ENCODE results near the gene TMCO2. TPM values are rescaled to one million over a fixed set of nuclear protein-coding genes. Genes with fewer than 3 reads are reported as not detected.

TMCO2 gene
- total RNA-seq, 1 donor from 2014 or later, result not detected

GRCh38 chr1:40272653-40273213 lies 25.0 kb downstream of the TMCO2 start:
- TF ChIP-seq POLR2A (IDR thresholded peaks at IDR 0.05) (no peak), POLR2AphosphoS5 (IDR thresholded peaks at IDR 0.05; ENCODE audit: insufficient read depth in 1 of 2, low read depth in 1 of 2) (no peak)
- no peaks in the 10 kb centered on the region for H3K4me1 ChIP-seq
- no peak for DNase-seq (ENCODE audit: extremely low spot score in 2 of 2)
- H3K27me3 ChIP-seq, result no peaks in the 10 kb centered on the region
- H3K27ac ChIP-seq, result no peak overlapping the region
- intact Hi-C loops (cut with DNase I), result no loop called here
- H3K36me3 ChIP-seq, result peaks cover 0 to 53% of the 10 kb centered on the region in 2 donors
- no peaks in the 10 kb centered on the region for H3K9me3 ChIP-seq
- H3K4me3 ChIP-seq, result no peak overlapping the region

DNA sequence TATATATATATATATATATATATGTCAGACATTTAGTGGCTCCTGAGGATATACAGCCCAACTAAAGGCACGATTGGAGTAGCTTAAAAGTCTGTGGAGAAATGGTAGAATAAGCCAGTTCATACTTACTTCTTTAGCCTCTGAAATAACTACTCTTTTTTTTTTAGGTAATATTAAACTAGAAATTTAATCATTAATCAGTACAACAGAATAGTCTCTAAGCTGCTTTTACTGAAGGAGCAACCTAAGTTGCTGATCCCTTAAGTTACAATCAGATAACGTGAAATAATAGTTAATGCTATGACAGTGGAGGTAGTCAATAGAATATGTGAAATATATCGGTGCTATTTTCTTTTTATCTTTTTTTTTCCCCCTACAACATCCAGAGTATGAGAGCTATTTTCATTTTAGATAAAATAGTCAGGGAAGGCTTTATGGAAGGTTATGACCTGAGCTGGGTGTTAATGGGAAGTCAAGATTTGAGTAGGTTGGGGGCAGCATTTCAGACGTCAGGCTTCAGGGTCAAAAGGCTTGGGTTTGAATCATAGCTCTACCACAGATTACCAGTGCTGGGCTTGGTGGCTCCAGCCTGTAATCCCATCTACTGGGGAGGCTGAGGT lies 25.9 kb downstream of the TMCO2 start:
- intact Hi-C loops (cut with DNase I), result no loop called here
- no peaks in the 10 kb centered on the region for H3K27me3 ChIP-seq
- H3K4me1 ChIP-seq, result no peaks in the 10 kb centered on the region
- peaks cover 0 to 53% of the 10 kb centered on the region in 2 donors for H3K36me3 ChIP-seq
- DNase-seq (ENCODE audit: extremely low spot score in 2 of 2), result no peak
- no peak overlapping the region for H3K4me3 ChIP-seq
- no peaks in the 10 kb centered on the region for H3K9me3 ChIP-seq
- TF ChIP-seq, protein P1, sequence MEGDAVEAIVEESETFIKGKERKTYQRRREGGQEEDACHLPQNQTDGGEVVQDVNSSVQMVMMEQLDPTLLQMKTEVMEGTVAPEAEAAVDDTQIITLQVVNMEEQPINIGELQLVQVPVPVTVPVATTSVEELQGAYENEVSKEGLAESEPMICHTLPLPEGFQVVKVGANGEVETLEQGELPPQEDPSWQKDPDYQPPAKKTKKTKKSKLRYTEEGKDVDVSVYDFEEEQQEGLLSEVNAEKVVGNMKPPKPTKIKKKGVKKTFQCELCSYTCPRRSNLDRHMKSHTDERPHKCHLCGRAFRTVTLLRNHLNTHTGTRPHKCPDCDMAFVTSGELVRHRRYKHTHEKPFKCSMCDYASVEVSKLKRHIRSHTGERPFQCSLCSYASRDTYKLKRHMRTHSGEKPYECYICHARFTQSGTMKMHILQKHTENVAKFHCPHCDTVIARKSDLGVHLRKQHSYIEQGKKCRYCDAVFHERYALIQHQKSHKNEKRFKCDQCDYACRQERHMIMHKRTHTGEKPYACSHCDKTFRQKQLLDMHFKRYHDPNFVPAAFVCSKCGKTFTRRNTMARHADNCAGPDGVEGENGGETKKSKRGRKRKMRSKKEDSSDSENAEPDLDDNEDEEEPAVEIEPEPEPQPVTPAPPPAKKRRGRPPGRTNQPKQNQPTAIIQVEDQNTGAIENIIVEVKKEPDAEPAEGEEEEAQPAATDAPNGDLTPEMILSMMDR (IDR thresholded peaks at IDR 0.05), result no peak
- TF ChIP-seq POLR2AphosphoS5 (IDR thresholded peaks at IDR 0.05; ENCODE audit: insufficient read depth in 1 of 2, low read depth in 1 of 2) (no peak), POLR2A (IDR thresholded peaks at IDR 0.05) (no peak)
- no peak overlapping the region for H3K27ac ChIP-seq

GRCh38 chr1:40274331-40274730 lies 26.6 kb downstream of the TMCO2 start:
- Histone ChIP-seq H3K4me3 (no peak overlapping the region), H3K27me3 (no peaks in the 10 kb centered on the region), H3K4me1 (no peaks in the 10 kb centered on the region), H3K27ac (no peak overlapping the region), H3K9me3 (no peaks in the 10 kb centered on the region), H3K36me3 (peaks cover 0 to 48% of the 10 kb centered on the region in 2 donors)
- intact Hi-C loops (cut with DNase I), result no loop called here
- no peak for TF ChIP-seq POLR2AphosphoS5 (IDR thresholded peaks at IDR 0.05; ENCODE audit: insufficient read depth in 1 of 2, low read depth in 1 of 2)
- no peak for TF ChIP-seq POLR2A (IDR thresholded peaks at IDR 0.05)
- TF ChIP-seq, protein P1 (IDR thresholded peaks at IDR 0.05), result no peak
- no peak for DNase-seq (ENCODE audit: extremely low spot score in 2 of 2)

GRCh38 chr1:40276122-40276521 lies 28.4 kb downstream of the TMCO2 start:
- TF ChIP-seq POLR2AphosphoS5 (IDR thresholded peaks at IDR 0.05; ENCODE audit: insufficient read depth in 1 of 2, low read depth in 1 of 2) (no peak), POLR2A (IDR thresholded peaks at IDR 0.05) (no peak)
- TF ChIP-seq, protein P1 (IDR thresholded peaks at IDR 0.05), result no peak
- H3K4me1 ChIP-seq, result no peaks in the 10 kb centered on the region
- no peak overlapping the region for H3K4me3 ChIP-seq
- H3K36me3 ChIP-seq, result peaks cover 0 to 40% of the 10 kb centered on the region in 2 donors
- DNase-seq (ENCODE audit: extremely low spot score in 2 of 2), result no peak
- intact Hi-C loops (cut with DNase I), result no loop called here
- H3K27ac ChIP-seq, result no peak overlapping the region
- no peaks in the 10 kb centered on the region for H3K27me3 ChIP-seq
- no peaks in the 10 kb centered on the region for H3K9me3 ChIP-seq

DNA sequence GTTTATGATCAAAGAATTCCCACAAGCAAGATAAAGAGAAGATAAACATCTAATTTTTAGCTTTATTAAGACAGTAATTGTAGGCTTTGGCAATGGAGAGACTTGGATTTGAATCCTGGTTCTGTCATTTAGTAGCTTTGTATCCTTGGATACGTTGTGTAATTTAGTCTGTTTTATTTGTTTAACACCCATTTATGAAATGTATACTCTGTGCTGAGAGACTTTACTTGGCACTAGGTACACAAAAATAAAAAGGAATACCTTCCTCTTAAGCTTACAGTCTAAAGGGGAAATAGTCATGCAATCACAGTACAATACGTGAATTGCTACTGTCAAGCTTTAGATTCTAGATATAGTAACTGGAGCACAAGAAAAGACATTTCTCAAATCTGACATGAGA lies 34.1 kb downstream of the TMCO2 start:
- no peaks in the 10 kb centered on the region for H3K27me3 ChIP-seq
- no peak overlapping the region for H3K27ac ChIP-seq
- TF ChIP-seq POLR2AphosphoS5 (IDR thresholded peaks at IDR 0.05; ENCODE audit: insufficient read depth in 1 of 2, low read depth in 1 of 2), result no peak
- TF ChIP-seq, protein P1 (IDR thresholded peaks at IDR 0.05), result no peak
- no peak for TF ChIP-seq POLR2A (IDR thresholded peaks at IDR 0.05)
- no peak overlapping the region for H3K4me3 ChIP-seq
- intact Hi-C loops (cut with DNase I), result no loop called here
- no peak for DNase-seq (ENCODE audit: extremely low spot score in 2 of 2)
- no peaks in the 10 kb centered on the region for H3K4me1 ChIP-seq
- no peaks in the 10 kb centered on the region for H3K9me3 ChIP-seq
- peaks cover 0 to 41% of the 10 kb centered on the region in 2 donors for H3K36me3 ChIP-seq
